H9 (cell line): ENCODE measurements around the gene RNF227. TPM values are rescaled to one million over a fixed set of nuclear protein-coding genes. Genes with fewer than 3 reads are reported as not detected.

ENCODE experiments used
- DNase-seq: peaks from one replicate; pipeline ENCODE4 v3.0.0-alpha.2; 2017
- H2AFZ ChIP-seq: one replicate; pipeline ENCODE4 v1.6.1; 2013; ENCODE audit warnings: mild to moderate bottlenecking, low read length, control low read depth, moderate library complexity
- H2AK5ac ChIP-seq: 2 replicates; pipeline ENCODE4 v1.6.1; 2013; ENCODE audit warnings: low read length, control low read depth, mixed read lengths; ENCODE audit not compliant: insufficient read length
- H2BK120ac ChIP-seq: one replicate; pipeline ENCODE4 v1.6.1; 2013; ENCODE audit warnings: low read depth, mild to moderate bottlenecking, low read length, control low read depth, inconsistent platforms; ENCODE audit not compliant: poor library complexity, severe bottlenecking
- H2BK12ac ChIP-seq: 2 replicates; pipeline ENCODE4 v1.6.1; 2013; ENCODE audit warnings: low read length, control low read depth, mixed read lengths, low read depth; ENCODE audit not compliant: insufficient read length
- H2BK15ac ChIP-seq: 2 replicates; pipeline ENCODE4 v1.6.1; 2013; ENCODE audit warnings: low read depth, low read length, control low read depth
- H2BK20ac ChIP-seq: one replicate; pipeline ENCODE4 v1.6.1; 2013; ENCODE audit warnings: low read depth, mild to moderate bottlenecking, low read length, control low read depth, inconsistent platforms; ENCODE audit not compliant: poor library complexity, severe bottlenecking
- H2BK5ac ChIP-seq: 2 replicates; pipeline ENCODE4 v1.6.1; 2013; ENCODE audit warnings: low read length, control low read depth, mixed read lengths; ENCODE audit not compliant: insufficient read length
- H3K14ac ChIP-seq: 2 replicates; pipeline ENCODE4 v1.6.1; 2013; ENCODE audit warnings: low read length, control low read depth; ENCODE audit not compliant: insufficient read depth
- H3K18ac ChIP-seq: 2 replicates; pipeline ENCODE4 v1.6.1; 2013; ENCODE audit warnings: low read depth, mild to moderate bottlenecking, mixed read lengths, low read length, control low read depth; ENCODE audit not compliant: insufficient read length
- H3K23ac ChIP-seq: 2 replicates; pipeline ENCODE4 v1.6.1; 2013; ENCODE audit warnings: low read length, control low read depth, mixed read lengths, low read depth; ENCODE audit not compliant: insufficient read length
- H3K23me2 ChIP-seq: 2 replicates; pipeline ENCODE4 v1.6.1; 2013; ENCODE audit warnings: low read depth, mild to moderate bottlenecking, mixed read lengths, low read length, control low read depth; ENCODE audit not compliant: insufficient read length, poor library complexity, severe bottlenecking
- H3K27ac ChIP-seq: 2 replicates; pipeline ENCODE4 v1.5.1; 2013; ENCODE audit warnings: low read length, control low read depth, mixed read lengths, low read depth; ENCODE audit not compliant: insufficient read length
- H3K27me3 ChIP-seq: 2 replicates; pipeline ENCODE4 v1.6.1; 2013; ENCODE audit warnings: low read length, control low read depth, inconsistent platforms; ENCODE audit not compliant: insufficient read depth
- H3K4ac ChIP-seq: 2 replicates; pipeline ENCODE4 v1.6.1; 2013; ENCODE audit warnings: low read depth, mild to moderate bottlenecking, control low read depth, inconsistent platforms, low read length, moderate library complexity
- H3K4me1 ChIP-seq: 2 replicates; pipeline ENCODE4 v1.6.1; 2013; ENCODE audit warnings: low read length, control low read depth, inconsistent platforms; ENCODE audit not compliant: insufficient read depth
- H3K4me2 ChIP-seq: 2 replicates; pipeline ENCODE4 v1.6.1; 2013; ENCODE audit warnings: low read length, control low read depth, mixed read lengths; ENCODE audit not compliant: insufficient read length, insufficient read depth
- H3K56ac ChIP-seq: 2 replicates; pipeline ENCODE4 v1.6.1; 2013; ENCODE audit warnings: low read depth, mild to moderate bottlenecking, mixed read lengths, low read length, control low read depth; ENCODE audit not compliant: insufficient read length
- H3K79me1 ChIP-seq: 2 replicates; pipeline ENCODE4 v1.6.1; 2013; ENCODE audit warnings: low read depth, mild to moderate bottlenecking, moderate library complexity, low read length, control low read depth, inconsistent platforms; ENCODE audit not compliant: insufficient read depth, poor library complexity, severe bottlenecking
- H3K79me2 ChIP-seq: 2 replicates; pipeline ENCODE4 v1.6.1; 2013; ENCODE audit warnings: low read length, control low read depth, inconsistent platforms; ENCODE audit not compliant: insufficient read depth
- H3K9ac ChIP-seq: 2 replicates; pipeline ENCODE4 v1.6.1; 2013; ENCODE audit warnings: low read length, control low read depth, mixed read lengths; ENCODE audit not compliant: insufficient read length; ENCODE audit errors: extremely low read depth
- H3K9me3 ChIP-seq: one replicate; pipeline ENCODE4 v1.6.1; 2013; ENCODE audit warnings: low read depth, low read length, inconsistent platforms; ENCODE audit not compliant: control insufficient read depth
- H3T11ph ChIP-seq: one replicate; pipeline ENCODE4 v1.6.1; 2013; ENCODE audit warnings: mild to moderate bottlenecking, low read length, control low read depth, inconsistent platforms
- H4K20me1 ChIP-seq: one replicate; pipeline ENCODE4 v1.6.1; 2013; ENCODE audit not compliant: control insufficient read depth, insufficient read length, insufficient read depth
- H4K5ac ChIP-seq: 2 replicates; pipeline ENCODE4 v1.6.1; 2013; ENCODE audit warnings: low read depth, mild to moderate bottlenecking, mixed read lengths, low read length, control low read depth; ENCODE audit not compliant: insufficient read length
- H4K8ac ChIP-seq: replicated peaks from 2 replicates; pipeline ENCODE4 v1.6.1; 2013; ENCODE audit warnings: low read length, control low read depth, mixed read lengths, low read depth; ENCODE audit not compliant: insufficient read length
- H4K91ac ChIP-seq: 2 replicates; pipeline ENCODE4 v1.6.1; 2013; ENCODE audit warnings: low read depth, mild to moderate bottlenecking, moderate library complexity, mixed read lengths, low read length, control low read depth; ENCODE audit not compliant: insufficient read length
- H3K27ac Mint-ChIP-seq, 3 experiments: 2 replicates in 2 of 3; 3 replicates in 1 of 3; pipeline ENCODE4 v1.8.0; 2020 to 2021; ENCODE audit warnings: mixed read lengths in 3 of 3, mild to moderate bottlenecking in 1 of 3, moderate library complexity in 1 of 3
- H3K27me3 Mint-ChIP-seq: 2 replicates; pipeline ENCODE4 v1.8.0; 2021; ENCODE audit warnings: low read depth, mild to moderate bottlenecking, moderate library complexity, mixed read lengths
- H3K36me3 Mint-ChIP-seq, 3 experiments: 2 replicates in 2 of 3; 3 replicates in 1 of 3; pipeline ENCODE4 v1.8.0; 2020 to 2021; ENCODE audit warnings: low read depth in 3 of 3, mixed read lengths in 3 of 3; ENCODE audit not compliant: insufficient read depth in 1 of 3
- H3K4me1 Mint-ChIP-seq, 2 experiments: 2 replicates each; pipeline ENCODE4 v1.8.0; 2020; ENCODE audit warnings: mixed read lengths in 2 of 2
- H3K4me3 Mint-ChIP-seq, 2 experiments: 2 replicates in 1 of 2; 3 replicates in 1 of 2; pipeline ENCODE4 v1.8.0; 2020 to 2021; ENCODE audit warnings: mild to moderate bottlenecking in 2 of 2, mixed read lengths in 2 of 2, moderate library complexity in 1 of 2
- H3K9me3 Mint-ChIP-seq, 2 experiments: 2 replicates in 1 of 2; 3 replicates in 1 of 2; pipeline ENCODE4 v1.8.0; 2020; ENCODE audit warnings: mild to moderate bottlenecking in 2 of 2, mixed read lengths in 2 of 2, moderate library complexity in 1 of 2
- CTCF ChIP-seq: fragments of 200-600 bp; sonication (generic); conservative IDR thresholded peaks from 3 replicates; pipeline ENCODE4 v1.8.0; 2021; ENCODE audit warnings: antibody characterized with exemption, mild to moderate bottlenecking
- WGBS: extraction: QIAGEN DNeasy Blood & Tissue Kit; methylation state at CpG from one replicate; pipeline ENCODE4 v1.1.7; 2013; ENCODE audit warnings: missing lambda C conversion rate, low lambda C conversion rate, mixed read lengths; ENCODE audit not compliant: insufficient read length; ENCODE audit errors: extremely low coverage; 5-methylcytosine and 5-hydroxymethylcytosine counted together
- total RNA-seq: library from RNA; stranded (reverse); gene quantifications from 2 replicates; pipeline ENCODE4 v1.2.1, GENCODE V29; 2021

The RNF227 gene
- total RNA-seq, 1 experiment from 2014 or later, result 1.9 TPM

DNA sequence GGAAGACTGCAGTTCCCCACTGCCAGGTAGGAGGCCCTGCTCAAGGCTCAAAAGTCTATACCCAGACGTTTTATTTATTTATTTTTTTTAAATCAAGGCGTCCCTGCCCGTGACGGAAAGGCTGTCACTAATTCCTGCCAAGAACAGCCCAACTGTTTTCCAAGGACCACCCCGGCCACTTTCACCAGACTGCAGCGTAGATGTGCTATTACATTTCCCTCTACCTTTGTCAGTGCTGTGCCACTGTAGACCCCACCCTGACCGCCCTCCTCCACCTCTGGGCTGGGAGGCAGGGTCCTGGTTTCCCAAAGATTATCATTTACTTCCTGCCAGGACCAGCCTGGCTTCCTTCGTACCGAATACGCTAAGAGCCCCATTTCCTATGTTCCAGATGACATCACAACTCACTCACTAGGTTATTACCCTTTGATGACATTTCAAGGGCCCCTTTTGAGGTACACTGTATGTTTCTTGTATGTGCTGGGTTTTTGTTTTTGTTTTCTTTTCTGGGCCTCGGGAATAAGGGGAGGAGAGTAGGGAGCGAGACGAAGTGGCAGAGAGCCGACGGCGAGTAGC, 6.3 kb upstream of the RNF227 start:
- Histone ChIP-seq H3K27me3 (peaks cover 23% of the 10 kb centered on the region; the same call in 1 of the 2 replicates), H2BK15ac (no peak overlapping the region), H2AFZ (no peak overlapping the region), H4K5ac (no peak overlapping the region), H3K4ac (no peak overlapping the region), H4K8ac (no peak overlapping the region), H3K4me1 (peaks cover 4% of the 10 kb centered on the region; the same call in 1 of the 2 replicates), H3K27ac (no peak overlapping the region), H2AK5ac (no peak overlapping the region), H2BK120ac (no peak overlapping the region), H3K9ac (no peak overlapping the region), H3K23ac (no peak overlapping the region), H2BK20ac (no peak overlapping the region), H4K20me1 (no peaks in the 10 kb centered on the region), H3K14ac (no peak overlapping the region), H3K18ac (no peak overlapping the region), H4K91ac (no peak overlapping the region), H3K9me3 (no peaks in the 10 kb centered on the region), H3K79me2 (no peaks in the 10 kb centered on the region), H3K23me2 (no peaks in the 10 kb centered on the region), H2BK5ac (no peak overlapping the region), H3K4me2 (peak overlapping the region; percentile 7), H2BK12ac (no peak overlapping the region), H3K79me1 (no peaks in the 10 kb centered on the region), H3K56ac (no peak overlapping the region), H3T11ph (no peak overlapping the region)
- Mint-ChIP-seq H3K4me1 (peaks cover 8 to 12% of the 10 kb centered on the region in 2 experiments), H3K9me3 (peaks cover 0 to 3% of the 10 kb centered on the region in 2 experiments; a peak in 1 of 5 replicates), H3K4me3 (peak overlapping the region; percentile 50 to 65), H3K27me3 (peaks cover 93% of the 10 kb centered on the region), H3K36me3 (no peaks in the 10 kb centered on the region; a peak in 2 of 7 replicates), H3K27ac (no peak overlapping the region)
- peak; percentile 16; the same call in 1 of the 3 replicates for TF ChIP-seq CTCF
- no peak for DNase-seq
- no CpG with 5 or more reads among the region's 16 CpGs for WGBS
